ENCODE results near the gene LMBR1L. TPM values are rescaled to one million over a fixed set of nuclear protein-coding genes. Genes with fewer than 3 reads are reported as not detected.

LMBR1L gene
- polyA plus RNA-seq, 1 donor from 2014 or later: 344 TPM

- Histone ChIP-seq H2AFZ (ENCODE audit: low read depth, low read length) (no peak overlapping the region), H4K20me1 (ENCODE audit: insufficient read depth) (no peaks in the 10 kb centered on the region), H3K27me3 (ENCODE audit: insufficient read depth, low read depth, low read length) (peaks cover 61% of the 10 kb centered on the region), H3K79me2 (replicated peaks; ENCODE audit: insufficient read depth, low read length) (no peaks in the 10 kb centered on the region), H3K36me3 (ENCODE audit: insufficient read depth, low read length) (no peaks in the 10 kb centered on the region), H3K27ac (ENCODE audit: low read length) (no peak overlapping the region), H3K9me3 (ENCODE audit: low read length) (no peaks in the 10 kb centered on the region), H3K4me3 (ENCODE audit: low read length) (peak overlapping the region; percentile 36), H3F3A (ENCODE audit: insufficient read depth, low read length, poor library complexity, severe bottlenecking) (no peaks in the 10 kb centered on the region), H3K9ac (ENCODE audit: low read length) (no peak overlapping the region), H3K9me2 (ENCODE audit: insufficient read depth, low read length) (no peaks in the 10 kb centered on the region), H3K4me2 (ENCODE audit: low read length) (no peak overlapping the region)
- TF ChIP-seq REST (IDR thresholded peaks at IDR 0.05; ENCODE audit: borderline replicate concordance) (no peak), MXI1 (conservative IDR thresholded peaks at IDR 0.05; ENCODE audit: poor library complexity, severe bottlenecking) (no peak), POLR2AphosphoS5 (IDR thresholded peaks at IDR 0.05) (peak; percentile 8), EP300 (conservative IDR thresholded peaks at IDR 0.05; ENCODE audit: poor library complexity, severe bottlenecking) (no peak), SMC3 (conservative IDR thresholded peaks at IDR 0.05; ENCODE audit: poor library complexity) (peak; percentile 89), CTCF (IDR thresholded peaks at IDR 0.05; ENCODE audit: poor library complexity, severe bottlenecking) (peak; percentile 93), TAF1 (IDR thresholded peaks at IDR 0.05; ENCODE audit: low read depth) (no peak), RAD21 (conservative IDR thresholded peaks at IDR 0.05) (peak; percentile 82), EZH2 (IDR thresholded peaks at IDR 0.05; ENCODE audit: borderline replicate concordance, insufficient read depth, low read length, poor library complexity, severe bottlenecking) (no peak)
Measured at GRCh38 chr12:49088150-49088931, 22.3 kb downstream of the LMBR1L start.

GRCh38 chr12:49086116-49086515 is 24.5 kb downstream of the LMBR1L start:
- Histone ChIP-seq H3K9me3 (ENCODE audit: low read length) (no peaks in the 10 kb centered on the region), H2AFZ (ENCODE audit: low read depth, low read length) (no peak overlapping the region), H3K4me2 (ENCODE audit: low read length) (no peak overlapping the region), H3K79me2 (replicated peaks; ENCODE audit: insufficient read depth, low read length) (no peaks in the 10 kb centered on the region), H3K9ac (ENCODE audit: low read length) (no peak overlapping the region), H3K9me2 (ENCODE audit: insufficient read depth, low read length) (no peaks in the 10 kb centered on the region), H3K4me3 (ENCODE audit: low read length) (no peak overlapping the region), H3K36me3 (ENCODE audit: insufficient read depth, low read length) (no peaks in the 10 kb centered on the region), H3F3A (ENCODE audit: insufficient read depth, low read length, poor library complexity, severe bottlenecking) (no peaks in the 10 kb centered on the region), H3K27me3 (ENCODE audit: insufficient read depth, low read depth, low read length) (peaks cover 39% of the 10 kb centered on the region), H4K20me1 (ENCODE audit: insufficient read depth) (no peaks in the 10 kb centered on the region), H3K27ac (ENCODE audit: low read length) (no peak overlapping the region)
- no peak for TF ChIP-seq CTCF (IDR thresholded peaks at IDR 0.05; ENCODE audit: poor library complexity, severe bottlenecking)
- TF ChIP-seq REST (IDR thresholded peaks at IDR 0.05; ENCODE audit: borderline replicate concordance): no peak
- TF ChIP-seq TAF1 (IDR thresholded peaks at IDR 0.05; ENCODE audit: low read depth): no peak
- no peak for TF ChIP-seq EP300 (conservative IDR thresholded peaks at IDR 0.05; ENCODE audit: poor library complexity, severe bottlenecking)
- no peak for TF ChIP-seq SMC3 (conservative IDR thresholded peaks at IDR 0.05; ENCODE audit: poor library complexity)
- TF ChIP-seq EZH2 (IDR thresholded peaks at IDR 0.05; ENCODE audit: borderline replicate concordance, insufficient read depth, low read length, poor library complexity, severe bottlenecking): no peak
- TF ChIP-seq MXI1 (conservative IDR thresholded peaks at IDR 0.05; ENCODE audit: poor library complexity, severe bottlenecking): no peak
- TF ChIP-seq POLR2AphosphoS5 (IDR thresholded peaks at IDR 0.05): no peak
- no peak for TF ChIP-seq RAD21 (conservative IDR thresholded peaks at IDR 0.05)

Measured in neural cell (in vitro differentiated cells).